Activated gamma-delta T cell treated with Interleukin-2 at 50 U/mL for 16 hours (primary cell): ENCODE data around the gene MIER2.

Source experiments
- DNase-seq: peaks from one replicate; pipeline ENCODE4 v3.0.0-alpha.2; 2020

MIER2 gene

GRCh38 chr19:328025-328505 lies 16.5 kb downstream of the MIER2 start:
- no peak for DNase-seq

GRCh38 chr19:327291-328024 lies 17.1 kb downstream of the MIER2 start:
- no peak for DNase-seq

- DNase-seq: no peak
These were observed 17.7 kb downstream of the MIER2 start for GRCh38 chr19:326871-327270.

GRCh38 chr19:325937-326565 lies 18.5 kb downstream of the MIER2 start:
- no peak for DNase-seq

- no peak for DNase-seq
These were observed 19.2 kb downstream of the MIER2 start for GRCh38 chr19:325173-325936.

- DNase-seq: no peak
These were observed 19.9 kb downstream of the MIER2 start for GRCh38 chr19:324716-325115.

- DNase-seq: no peak
These were observed 22.0 kb downstream of the MIER2 start for GRCh38 chr19:322616-323015.

GRCh38 chr19:318509-318774 lies 26.2 kb downstream of the MIER2 start:
- DNase-seq: no peak

- DNase-seq: no peak
These were observed 26.7 kb downstream of the MIER2 start for GRCh38 chr19:317710-318508.

GRCh38 chr19:315811-316210 lies 28.8 kb downstream of the MIER2 start:
- no peak for DNase-seq

- no peak for DNase-seq
These were observed 30.4 kb downstream of the MIER2 start for GRCh38 chr19:313988-314815.

- no peak for DNase-seq
These were observed 31.2 kb downstream of the MIER2 start for GRCh38 chr19:313169-313987.

GRCh38 chr19:311813-312261 lies 32.8 kb downstream of the MIER2 start:
- DNase-seq: no peak

- no peak for DNase-seq
These were observed 33.7 kb downstream of the MIER2 start for GRCh38 chr19:310781-311496.

- DNase-seq: no peak
These were observed 34.4 kb downstream of the MIER2 start for GRCh38 chr19:310141-310651.

GRCh38 chr19:309206-309565 lies 35.4 kb downstream of the MIER2 start:
- DNase-seq: no peak

GRCh38 chr19:308471-309205 lies 36.0 kb downstream of the MIER2 start:
- DNase-seq: no peak

GRCh38 chr19:307793-308420 lies 36.7 kb downstream of the MIER2 start:
- no peak for DNase-seq

GRCh38 chr19:307111-307531 lies 37.5 kb downstream of the MIER2 start:
- DNase-seq: no peak
